Amniotic epithelial cell (primary cell): ENCODE results near the gene SRP54.
"Not testable (repeated sequence)": the region's sequence is repeated elsewhere in the genome, so short reads cannot be mapped to it uniquely, and the experiment has no call there.

Experiments used
- DNase-seq: peaks from one replicate; pipeline ENCODE4 v3.0.0-alpha.2; 2010; ENCODE audit warnings: low read depth

SRP54 gene

GRCh38 chr14:34982421-34983147 is at the start of gene SRP54:
TSS of gene SRP54 (plus strand) at chr14:34982992. CDS start at chr14:34996710, 13,718 bp downstream.
- peak; percentile 96 for DNase-seq

GRCh38 chr14:34933301-34933700 is 49.5 kb upstream of the SRP54 start:
- no peak for DNase-seq

DNA sequence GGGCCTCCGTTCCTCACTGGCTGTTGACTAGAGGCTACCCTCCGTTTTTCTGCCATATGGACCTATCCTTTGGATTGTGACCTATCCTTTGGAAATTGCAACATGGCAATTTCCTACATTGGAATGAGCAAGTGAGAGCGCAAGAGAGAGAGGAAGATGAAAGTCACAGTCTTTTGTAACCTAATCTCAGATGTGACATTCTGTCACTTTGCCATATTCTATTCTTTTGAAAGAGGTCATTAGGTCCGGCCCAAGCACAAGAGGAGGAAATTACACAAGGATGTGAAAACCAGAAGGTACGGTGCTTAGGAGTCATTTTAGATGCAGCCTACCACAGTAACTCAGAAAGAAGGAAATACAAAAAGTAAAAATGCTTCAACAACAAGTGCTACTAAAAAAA is 47.3 kb upstream of the SRP54 start:
- DNase-seq = no peak

- DNase-seq = no peak
Measured at GRCh38 chr14:34937442-34937841, 45.4 kb upstream of the SRP54 start.

DNA sequence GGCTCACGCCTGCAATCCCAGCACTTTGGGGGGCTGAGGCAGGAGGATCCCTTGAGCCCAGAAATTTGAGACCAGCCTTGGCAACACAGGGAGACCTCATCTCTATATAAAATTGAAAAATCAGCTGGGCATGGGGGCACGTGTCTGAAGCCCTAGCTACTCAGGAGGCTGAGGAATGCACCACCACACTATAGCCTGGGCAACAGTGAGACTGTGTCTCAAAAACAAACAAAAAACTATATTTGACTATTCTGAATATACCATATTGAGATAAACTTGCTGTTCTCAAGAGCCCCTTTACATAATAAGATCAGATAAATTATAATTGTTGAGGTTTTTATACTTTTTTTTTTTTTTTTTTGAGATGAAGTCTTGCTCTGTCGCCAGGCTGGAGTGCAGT is 44.9 kb upstream of the SRP54 start:
- DNase-seq = no peak

- no peak for DNase-seq
Measured at GRCh38 chr14:34943506-34943905, 39.3 kb upstream of the SRP54 start.

DNA sequence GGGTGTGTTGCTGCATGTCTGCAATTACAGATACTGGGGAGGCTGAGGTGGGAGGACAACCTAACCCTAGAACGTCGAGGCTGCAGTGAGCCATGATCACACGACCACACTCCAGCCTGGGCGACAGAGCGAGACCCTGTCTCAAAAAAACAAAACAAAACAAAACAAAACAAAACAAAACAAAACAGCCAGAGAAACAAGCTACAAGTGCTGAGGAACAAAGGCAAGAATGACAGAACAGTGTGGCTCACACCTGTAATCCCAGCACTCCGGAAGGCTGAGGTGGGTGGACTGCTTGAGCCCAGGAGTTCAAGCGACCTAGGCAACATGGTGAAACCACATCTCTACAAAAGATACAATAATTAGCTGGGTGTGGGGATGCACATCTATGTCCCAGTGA is 38.0 kb upstream of the SRP54 start:
- DNase-seq = no peak

GRCh38 chr14:34946699-34947098 is 36.1 kb upstream of the SRP54 start:
- DNase-seq = no peak

DNA sequence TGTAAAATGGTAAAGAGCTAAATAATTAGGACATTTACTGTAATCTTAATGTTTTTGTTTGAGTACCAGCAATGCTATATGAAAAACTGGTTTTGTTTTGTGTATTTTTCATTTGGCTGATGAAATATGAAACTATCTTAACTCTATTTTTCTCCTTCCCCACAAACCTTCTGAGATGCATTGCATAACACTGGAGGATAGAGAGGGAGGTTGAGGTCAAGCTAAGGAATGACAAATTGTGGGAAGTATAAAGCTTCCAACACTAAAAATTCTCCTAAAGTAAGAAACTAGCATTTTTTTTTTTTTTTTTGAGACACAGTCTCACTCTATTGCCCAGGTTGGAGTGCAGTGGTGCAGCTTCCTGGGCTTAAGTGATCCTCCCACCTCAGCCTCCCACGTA is 31.5 kb upstream of the SRP54 start:
- peak; percentile 85 for DNase-seq

DNA sequence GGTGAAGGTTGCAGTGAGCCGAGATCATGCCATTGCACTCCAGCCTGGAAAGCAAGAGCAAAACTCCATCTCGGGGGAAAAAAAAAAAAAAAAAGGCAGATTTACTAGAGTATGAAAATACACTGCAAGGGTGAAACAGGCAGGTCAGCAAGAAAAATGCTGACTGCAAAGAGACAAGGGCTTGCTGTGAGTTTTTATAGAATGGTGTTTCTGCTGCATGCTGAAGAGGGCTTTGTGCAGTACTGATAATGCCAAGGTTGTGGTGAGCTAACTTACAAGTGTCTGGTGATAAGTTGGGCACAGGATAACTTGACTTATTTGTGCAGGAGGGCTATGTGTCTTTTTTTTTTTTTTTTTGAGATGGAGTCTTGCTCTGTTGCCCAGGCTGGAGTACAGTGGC is 25.9 kb upstream of the SRP54 start:
- no peak for DNase-seq

DNA sequence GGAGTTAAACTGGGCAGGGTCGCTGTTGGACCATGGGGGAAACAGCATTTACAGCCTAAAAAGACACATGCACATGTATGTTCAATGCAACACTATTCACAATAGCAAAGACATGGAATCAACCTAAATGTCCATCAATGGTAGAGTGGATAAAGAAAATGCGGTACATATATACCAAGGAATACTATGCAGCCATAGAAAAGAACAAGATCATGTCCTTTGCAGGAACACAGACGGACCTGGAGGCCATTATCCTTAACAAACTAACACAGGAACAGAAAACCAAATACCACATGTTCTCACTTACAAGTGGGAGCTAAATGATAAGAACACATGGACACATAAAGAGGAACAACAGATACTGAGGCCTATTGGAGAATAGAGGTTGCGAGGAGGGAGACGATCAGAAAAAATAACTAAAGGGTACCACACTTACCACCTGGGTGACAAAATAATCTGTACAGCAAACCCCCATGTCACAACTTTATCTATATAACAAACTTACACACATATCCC is 25.0 kb upstream of the SRP54 start:
- DNase-seq = no peak

- not testable (repeated sequence) for DNase-seq
Measured at GRCh38 chr14:34962106-34962505, 20.7 kb upstream of the SRP54 start.

DNA sequence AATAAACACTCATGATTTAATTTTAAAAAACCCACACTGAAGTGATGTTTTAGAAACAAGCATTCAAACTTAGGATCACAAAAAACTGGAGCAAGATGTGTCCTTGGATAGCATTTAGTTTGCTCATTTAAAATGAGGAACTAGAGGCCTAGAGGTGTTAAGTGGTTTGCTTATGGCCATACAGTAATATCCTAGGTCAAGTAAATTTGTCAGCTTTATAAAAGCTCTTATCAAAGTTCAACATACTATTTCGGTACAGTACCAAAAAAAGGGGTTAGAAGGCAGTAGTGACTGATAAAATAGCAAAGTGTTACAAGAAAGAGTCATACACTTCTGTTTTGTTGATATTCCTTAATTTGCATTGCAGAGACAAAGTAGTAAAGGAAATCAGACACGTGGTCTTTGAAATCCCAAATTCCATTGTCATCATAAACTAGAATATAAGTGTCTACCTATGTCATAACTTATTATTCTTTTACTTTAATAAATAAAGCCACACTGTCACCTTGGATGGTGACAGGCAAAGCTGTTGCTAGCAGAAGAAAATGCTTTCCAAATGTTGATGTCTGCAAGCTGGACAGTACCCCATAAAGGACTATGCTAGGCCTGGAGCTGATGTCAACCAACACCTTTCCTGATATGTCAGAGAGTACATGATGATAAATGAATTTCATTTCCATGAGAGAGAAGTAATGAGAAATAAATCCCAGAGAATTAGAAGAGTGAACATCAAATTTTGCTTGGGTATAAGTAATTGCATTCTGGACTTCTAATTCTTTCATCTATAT is 17.6 kb upstream of the SRP54 start:
- DNase-seq = no peak

GRCh38 chr14:34965912-34966311 is 16.9 kb upstream of the SRP54 start:
- no peak for DNase-seq

GRCh38 chr14:34966413-34966812 is 16.4 kb upstream of the SRP54 start:
- no peak for DNase-seq

DNA sequence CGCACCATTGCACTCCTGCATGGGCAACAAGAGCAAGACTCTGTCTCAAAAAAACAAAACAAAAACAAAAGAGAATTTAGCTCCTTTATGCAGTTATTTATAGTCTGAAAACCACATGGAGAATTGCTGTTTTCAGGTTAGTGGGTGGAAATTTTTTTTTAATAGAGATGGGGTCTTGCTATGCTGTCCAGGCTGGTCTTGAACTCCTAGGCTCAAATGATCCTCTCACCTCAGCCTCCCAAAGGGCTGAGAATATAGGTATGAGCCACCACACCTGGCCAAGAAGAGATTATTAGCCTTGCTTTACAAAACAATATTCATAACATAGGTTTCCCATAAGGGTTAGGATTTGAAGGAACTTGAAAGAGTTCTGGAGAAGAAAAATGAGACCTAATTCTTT is 12.1 kb upstream of the SRP54 start:
- no peak for DNase-seq

DNA sequence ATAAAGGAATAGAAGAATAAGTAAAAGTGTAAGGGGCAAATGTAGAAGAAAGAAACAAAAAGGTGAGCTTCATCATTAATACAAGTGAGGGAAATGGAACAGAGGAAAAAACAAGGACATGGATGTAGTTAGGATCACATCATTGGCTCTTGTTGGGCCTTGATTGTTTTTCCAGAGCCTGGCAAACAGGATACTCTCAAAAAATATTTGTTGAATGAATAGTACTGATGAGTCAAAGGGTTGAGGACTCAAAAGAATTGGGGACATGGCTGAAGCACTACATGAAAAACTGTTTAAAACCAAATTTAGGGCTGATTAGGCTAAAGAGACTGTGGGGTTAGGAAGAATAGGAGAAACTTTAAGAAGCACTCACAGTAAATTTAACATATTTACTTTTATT is 11.4 kb upstream of the SRP54 start:
- DNase-seq = no peak

GRCh38 chr14:34971801-34972200 is 11.0 kb upstream of the SRP54 start:
- peak; percentile 17 for DNase-seq

- no peak for DNase-seq
Measured at GRCh38 chr14:34978444-34978843, 4.3 kb upstream of the SRP54 start.

DNA sequence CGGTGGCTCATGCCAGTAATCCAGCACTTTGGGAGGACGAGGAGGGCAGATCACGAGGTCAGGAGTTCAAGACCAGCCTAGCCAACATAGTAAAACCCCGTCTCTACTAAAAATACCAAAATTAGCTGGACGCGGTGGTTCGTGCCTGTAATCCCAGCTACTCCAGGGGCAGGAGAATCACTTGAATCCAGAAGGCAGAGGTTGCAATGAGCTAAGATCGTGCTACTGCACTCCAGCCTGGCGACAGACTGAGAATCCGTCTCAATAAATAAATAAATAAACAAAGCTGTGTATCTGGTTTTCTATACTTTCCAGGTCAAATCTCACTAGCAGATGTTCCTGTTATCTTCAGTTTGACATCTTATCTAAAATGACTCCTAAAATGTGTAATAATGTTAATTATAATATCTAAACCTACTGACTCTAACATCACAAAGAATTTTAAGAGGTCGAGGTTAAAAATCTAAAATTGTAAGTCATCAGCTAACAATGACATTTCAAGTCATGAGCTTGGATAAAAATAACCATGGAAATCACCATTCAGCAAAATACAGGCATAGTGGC is 2.4 kb upstream of the SRP54 start:
- DNase-seq = no peak

- DNase-seq = peak; percentile 44
Measured at GRCh38 chr14:34981743-34982420, 910 bp upstream of the SRP54 start.

- DNase-seq = no peak
Measured at GRCh38 chr14:34983148-34983760, 462 bp downstream of the SRP54 start.
